Measurements from ENCODE around the gene FANCD2. TPM values are rescaled to one million over a fixed set of nuclear protein-coding genes. Genes with fewer than 3 reads are reported as not detected.

FANCD2 gene
- total and polyA plus RNA-seq, 10 donors = 9.3 to 20.2 (median 13.6) TPM

DNA sequence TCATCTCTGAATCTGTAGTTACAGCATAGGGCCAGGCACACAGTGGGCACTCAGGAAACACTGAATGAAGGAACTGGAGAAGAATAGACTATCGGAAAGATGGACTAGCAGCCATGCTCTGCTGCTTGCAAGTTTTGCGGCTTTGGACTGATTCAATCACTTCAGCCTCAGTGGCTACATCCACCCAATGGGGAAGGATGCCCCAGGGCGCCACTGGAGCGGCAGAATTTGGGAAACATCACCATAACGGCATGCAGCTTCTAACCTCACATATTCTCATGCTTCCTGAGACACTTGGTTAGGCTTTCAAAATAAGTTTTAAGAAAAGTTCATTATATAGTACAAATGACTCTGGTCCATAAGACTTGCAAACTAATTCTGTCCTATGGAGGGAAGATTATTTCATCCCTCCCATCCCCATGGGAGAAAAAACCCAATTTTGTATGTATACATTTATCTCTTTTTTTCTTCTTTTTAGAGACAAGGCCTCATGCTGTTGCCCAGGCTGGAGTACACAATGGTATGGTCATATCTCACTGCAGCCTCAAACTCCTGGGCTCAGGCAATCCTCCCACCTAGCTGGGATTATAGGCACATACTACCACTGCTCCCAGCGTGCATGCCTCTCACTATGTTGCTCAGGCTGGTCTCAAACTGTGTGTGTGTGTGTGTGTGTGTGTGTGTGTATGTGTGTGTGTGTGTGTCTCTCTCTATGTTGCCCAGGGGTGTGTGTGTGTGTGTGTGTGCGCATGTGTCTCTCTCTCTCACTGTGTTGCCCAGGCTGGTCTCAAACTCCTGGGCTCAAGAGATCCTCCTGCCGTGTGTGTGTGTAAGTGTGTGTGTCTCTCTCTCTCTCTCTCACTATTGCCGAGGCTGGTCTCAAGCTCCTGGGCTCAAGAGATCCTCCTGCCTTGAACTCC is 4.1 kb upstream of the FANCD2 start:
- H3K27ac ChIP-seq = no peak overlapping the region
- 89 to 96% (median 92%) methylated on average over 8 to 9 of the region's 9 CpGs for WGBS, 5 donors
- H3K4me1 ChIP-seq = peaks cover 17 to 42% (median 28%) of the 10 kb centered on the region in 6 donors
- DNase-seq = no peak
- no peaks in the 10 kb centered on the region for H3K9me3 ChIP-seq
- intact Hi-C loops (cut with DNase I; ENCODE audit: low total_unique reads) = loop anchor here (10.0 kb wide), 1 partner anchor 203 kb away; no protein-coding TSS in a partner anchor
- no peak for TF ChIP-seq POLR2A (IDR thresholded peaks at IDR 0.05)
- TF ChIP-seq POLR2AphosphoS5 (IDR thresholded peaks at IDR 0.05) = no peak
- TF ChIP-seq, protein P1, sequence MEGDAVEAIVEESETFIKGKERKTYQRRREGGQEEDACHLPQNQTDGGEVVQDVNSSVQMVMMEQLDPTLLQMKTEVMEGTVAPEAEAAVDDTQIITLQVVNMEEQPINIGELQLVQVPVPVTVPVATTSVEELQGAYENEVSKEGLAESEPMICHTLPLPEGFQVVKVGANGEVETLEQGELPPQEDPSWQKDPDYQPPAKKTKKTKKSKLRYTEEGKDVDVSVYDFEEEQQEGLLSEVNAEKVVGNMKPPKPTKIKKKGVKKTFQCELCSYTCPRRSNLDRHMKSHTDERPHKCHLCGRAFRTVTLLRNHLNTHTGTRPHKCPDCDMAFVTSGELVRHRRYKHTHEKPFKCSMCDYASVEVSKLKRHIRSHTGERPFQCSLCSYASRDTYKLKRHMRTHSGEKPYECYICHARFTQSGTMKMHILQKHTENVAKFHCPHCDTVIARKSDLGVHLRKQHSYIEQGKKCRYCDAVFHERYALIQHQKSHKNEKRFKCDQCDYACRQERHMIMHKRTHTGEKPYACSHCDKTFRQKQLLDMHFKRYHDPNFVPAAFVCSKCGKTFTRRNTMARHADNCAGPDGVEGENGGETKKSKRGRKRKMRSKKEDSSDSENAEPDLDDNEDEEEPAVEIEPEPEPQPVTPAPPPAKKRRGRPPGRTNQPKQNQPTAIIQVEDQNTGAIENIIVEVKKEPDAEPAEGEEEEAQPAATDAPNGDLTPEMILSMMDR (IDR thresholded peaks at IDR 0.05 in 8 of 11, conservative IDR thresholded peaks at IDR 0.05 in 3 of 11) = no peak
- H3K4me3 ChIP-seq = no peak overlapping the region
- no peaks in the 10 kb centered on the region for H3K27me3 ChIP-seq (replicated peaks in 1 of 7)
- peaks cover 0 to 69% (median 59%) of the 10 kb centered on the region in 6 donors for H3K36me3 ChIP-seq

DNA sequence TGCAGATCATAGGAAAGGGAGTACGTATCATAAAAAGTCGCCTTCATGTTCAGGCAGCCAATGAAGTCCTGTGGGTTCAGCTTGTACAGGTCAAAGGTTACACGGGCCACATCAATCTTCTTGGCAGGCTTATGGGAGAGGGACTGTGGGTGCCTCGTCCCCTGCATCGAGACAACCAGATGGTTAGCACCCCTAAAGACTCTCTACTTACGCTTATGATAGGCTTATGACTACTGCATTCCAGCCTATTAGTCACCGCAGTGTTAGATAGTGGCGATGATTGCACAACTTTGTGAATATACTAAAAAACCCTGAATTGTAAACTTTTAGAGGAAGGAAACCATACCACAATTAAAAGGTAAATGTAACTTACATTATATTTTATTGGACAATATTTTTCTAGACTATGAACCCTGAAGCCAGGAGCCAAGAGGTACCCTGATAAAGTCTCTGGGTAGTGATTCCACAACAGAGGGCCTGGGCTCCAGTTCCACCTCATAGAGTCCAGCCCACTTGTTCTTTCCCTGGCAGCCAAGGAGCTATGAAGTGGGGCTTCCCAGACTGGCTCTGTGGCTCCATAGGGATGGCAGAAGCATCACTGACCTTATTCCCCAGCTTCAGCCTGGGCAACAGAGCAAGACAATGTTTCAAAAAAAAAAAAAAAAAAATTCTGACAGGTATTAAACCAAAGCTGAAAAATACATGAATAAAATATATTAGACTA is 2.5 kb upstream of the FANCD2 start:
- Histone ChIP-seq H3K4me1 (peaks cover 21 to 43% (median 31%) of the 10 kb centered on the region in 6 donors), H3K9me3 (no peaks in the 10 kb centered on the region), H3K27ac (no peak overlapping the region), H3K36me3 (peaks cover 0 to 54% (median 47%) of the 10 kb centered on the region in 6 donors), H3K4me3 (no peak overlapping the region), H3K27me3 (replicated peaks in 1 of 7) (no peaks in the 10 kb centered on the region)
- 74 to 89% (median 79%) methylated on average over 8 of the region's 8 CpGs for WGBS, 5 donors
- TF ChIP-seq POLR2A (IDR thresholded peaks at IDR 0.05) (no peak), POLR2AphosphoS5 (IDR thresholded peaks at IDR 0.05) (no peak)
- TF ChIP-seq, protein P1 (IDR thresholded peaks at IDR 0.05 in 8 of 11, conservative IDR thresholded peaks at IDR 0.05 in 3 of 11) = no peak
- no peak for DNase-seq
- intact Hi-C loops (cut with DNase I; ENCODE audit: low total_unique reads) = loop anchor here (10.0 kb wide), 1 partner anchor 201 kb away; no protein-coding TSS in a partner anchor

DNA sequence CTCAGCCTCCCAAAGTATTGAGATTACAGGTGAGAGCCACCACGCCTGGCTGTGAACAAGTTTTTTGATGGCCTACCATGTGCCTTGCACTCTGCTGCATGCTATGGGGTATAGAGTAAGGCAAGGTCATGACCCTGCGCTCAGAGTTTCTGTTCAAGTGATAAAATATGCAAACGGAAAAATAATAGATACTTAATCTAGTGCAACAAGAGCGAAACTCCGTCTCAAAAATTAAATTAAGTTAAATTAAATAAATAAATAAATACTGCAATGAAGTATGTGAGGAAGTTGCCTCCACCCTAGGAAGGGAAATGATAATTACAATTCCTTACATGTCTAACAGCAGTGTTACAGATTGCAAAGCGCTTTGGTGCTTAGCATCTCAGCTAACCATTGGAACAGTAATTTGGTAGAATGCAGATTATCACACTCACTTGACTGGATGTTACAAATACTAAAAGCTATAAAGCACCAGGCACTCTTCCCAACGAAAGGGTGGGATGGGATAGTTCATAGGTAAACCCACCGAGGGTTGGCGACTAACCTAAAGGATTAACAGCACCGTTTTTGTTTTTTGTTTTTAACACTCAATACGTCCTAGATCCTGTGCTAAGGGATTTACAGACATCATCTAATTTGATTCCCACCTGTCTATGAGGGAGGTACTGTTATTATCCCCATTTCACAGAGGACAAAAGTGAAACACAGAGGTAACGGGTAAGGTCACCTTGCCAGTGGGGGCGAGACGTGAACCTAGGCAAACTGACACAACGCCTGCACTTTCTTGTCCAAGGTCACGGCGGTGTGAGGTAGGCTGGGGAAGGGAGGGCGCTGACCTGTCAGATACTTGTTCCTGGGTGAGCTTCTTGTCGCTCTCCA is 793 bp upstream of the FANCD2 start:
- peaks cover 21 to 43% (median 31%) of the 10 kb centered on the region in 6 donors for H3K4me1 ChIP-seq
- H3K36me3 ChIP-seq = peaks cover 0 to 48% (median 32%) of the 10 kb centered on the region in 6 donors
- peak overlapping the region; percentile 85 to 96 (median 93) for H3K4me3 ChIP-seq
- H3K27me3 ChIP-seq (replicated peaks in 1 of 7) = no peaks in the 10 kb centered on the region
- peak overlapping the region; percentile 69 to 93 (median 86) for H3K27ac ChIP-seq
- intact Hi-C loops (cut with DNase I; ENCODE audit: low total_unique reads) = loop anchor here (10.0 kb wide), 1 partner anchor 199 kb away; no protein-coding TSS in a partner anchor
- TF ChIP-seq, protein P1 (IDR thresholded peaks at IDR 0.05 in 8 of 11, conservative IDR thresholded peaks at IDR 0.05 in 3 of 11) = no peak
- TF ChIP-seq POLR2AphosphoS5 (IDR thresholded peaks at IDR 0.05) (no peak), POLR2A (IDR thresholded peaks at IDR 0.05) (no peak)
- DNase-seq = no peak
- H3K9me3 ChIP-seq = no peaks in the 10 kb centered on the region
- 29 to 31% (median 31%) methylated on average over 19 of the region's 19 CpGs for WGBS, 5 donors
